ENCODE results near the gene ARL5B. TPM values are rescaled to one million over a fixed set of nuclear protein-coding genes. Genes with fewer than 3 reads are reported as not detected.
"Not testable (repeated sequence)": the region's sequence is repeated elsewhere in the genome, so short reads cannot be mapped to it uniquely, and the experiment has no call there.

ARL5B gene
- total and polyA plus RNA-seq, 5 experiments from 2014 or later, result 0.72 to 12.9 (median 1.9) TPM

GRCh38 chr10:18637400-18637799, 21.8 kb upstream of the ARL5B start:
- POLR2A ChIA-PET, result interaction anchor here (0.7 kb wide), 1 partner anchor 26 kb away, joined by 3 read pairs; no protein-coding TSS in a partner anchor
- H3K36me3 Mint-ChIP-seq, result peaks cover 0 to 56% (median 4%) of the 10 kb centered on the region in 3 donors
- H3K4me3 Mint-ChIP-seq, DNase-seq, H3K9me3 Mint-ChIP-seq, H3K27me3 Mint-ChIP-seq, ATAC-seq, H3K27ac Mint-ChIP-seq, H3K4me1 Mint-ChIP-seq: not testable (repeated sequence)

- H3K4me3 Mint-ChIP-seq, H3K27me3 Mint-ChIP-seq, ATAC-seq, DNase-seq, H3K9me3 Mint-ChIP-seq, POLR2A ChIA-PET: not testable (repeated sequence)
- H3K4me1 Mint-ChIP-seq, result peaks cover 0 to 13% (median 4%) of the 10 kb centered on the region in 4 donors
- peaks cover 0 to 62% (median 4%) of the 10 kb centered on the region in 3 donors for H3K36me3 Mint-ChIP-seq
- H3K27ac Mint-ChIP-seq, result peak overlapping the region in 2 of 10 donors; percentile 14 to 15
These were observed 19.5 kb upstream of the ARL5B start for GRCh38 chr10:18639719-18640118.

- Mint-ChIP-seq H3K4me1 (peaks cover 13 to 49% (median 43%) of the 10 kb centered on the region in 4 donors), H3K27me3 (peaks cover 0 to 2% (median 0%) of the 10 kb centered on the region in 5 donors), H3K4me3 (no peak overlapping the region), H3K9me3 (no peaks in the 10 kb centered on the region), H3K36me3 (peaks cover 0 to 33% (median 10%) of the 10 kb centered on the region in 3 donors), H3K27ac (no peak overlapping the region)
- ATAC-seq (no peak), DNase-seq (no peak)
- POLR2A ChIA-PET, result no interaction called here
These were observed 12.1 kb upstream of the ARL5B start for GRCh38 chr10:18647151-18647550.

GRCh38 chr10:18647945-18648344, 11.3 kb upstream of the ARL5B start:
- no peak for ATAC-seq
- Mint-ChIP-seq H3K4me3 (no peak overlapping the region), H3K4me1 (peaks cover 13 to 54% (median 47%) of the 10 kb centered on the region in 4 donors)

GRCh38 chr10:18649364-18649959, 9.8 kb upstream of the ARL5B start:
- Mint-ChIP-seq H3K27me3 (peaks cover 0 to 2% (median 0%) of the 10 kb centered on the region in 5 donors), H3K36me3 (peaks cover 0 to 33% (median 15%) of the 10 kb centered on the region in 3 donors), H3K9me3 (no peaks in the 10 kb centered on the region), H3K4me3 (peak overlapping the region; percentile 6 to 99 (median 96)), H3K4me1 (peaks cover 9 to 47% (median 41%) of the 10 kb centered on the region in 4 donors), H3K27ac (peak overlapping the region in 7 of 10 donors; percentile 6 to 96 (median 33))
- DNase-seq, result no peak
- POLR2A ChIA-PET, result no interaction called here
- no peak for ATAC-seq

More at GRCh38 chr10:18647945-18648344, 11.3 kb upstream of the ARL5B start:
- POLR2A ChIA-PET, result no interaction called here
- Mint-ChIP-seq H3K27me3 (peaks cover 0 to 2% (median 0%) of the 10 kb centered on the region in 5 donors), H3K9me3 (no peaks in the 10 kb centered on the region), H3K36me3 (peaks cover 0 to 32% (median 10%) of the 10 kb centered on the region in 3 donors), H3K27ac (peak overlapping the region in 1 of 10 donors; percentile 1)
- DNase-seq, result no peak

GRCh38 chr10:18650404-18650997, 8.7 kb upstream of the ARL5B start:
- peaks cover 9 to 47% (median 41%) of the 10 kb centered on the region in 4 donors for H3K4me1 Mint-ChIP-seq
- H3K9me3 Mint-ChIP-seq, result no peaks in the 10 kb centered on the region
- ATAC-seq (no peak), DNase-seq (peak in 1 of 10 donors; percentile 11)
- H3K4me3 Mint-ChIP-seq, result peak overlapping the region; percentile 95 to 99 (median 97)
- H3K36me3 Mint-ChIP-seq, result peaks cover 0 to 36% (median 12%) of the 10 kb centered on the region in 3 donors
- H3K27me3 Mint-ChIP-seq, result peaks cover 0 to 2% (median 0%) of the 10 kb centered on the region in 5 donors
- POLR2A ChIA-PET, result interaction anchor here (1.3 kb wide), 1 partner anchor 9 kb away, joined by 3 read pairs; the partner anchor contains the start of gene ARL5B
- peak overlapping the region; percentile 94 to 99 (median 96) for H3K27ac Mint-ChIP-seq

GRCh38 chr10:18651324-18652007, 7.8 kb upstream of the ARL5B start, which contains the start of gene NSUN6:
Gene NSUN6, minus strand, starts transcription at chr10:18651587. Its CDS starts 384 bp downstream, at chr10:18651203.
- Mint-ChIP-seq H3K36me3 (peaks cover 0 to 31% (median 13%) of the 10 kb centered on the region in 3 donors), H3K4me1 (peaks cover 9 to 48% (median 44%) of the 10 kb centered on the region in 4 donors), H3K9me3 (no peaks in the 10 kb centered on the region), H3K27me3 (peaks cover 0 to 2% (median 0%) of the 10 kb centered on the region in 5 donors), H3K4me3 (peak within 1 kb of the TSS; percentile 95 to 99 (median 97)), H3K27ac (peak within 1 kb of the TSS; percentile 94 to 99 (median 96))
- POLR2A ChIA-PET, result interaction anchor here (1.0 to 1.3 kb wide), 2 partner anchors 8 to 24 kb away, joined by 3 to 4 read pairs; partner anchors contain the start of gene ARL5B
- DNase-seq (peak; percentile 84 to 96 (median 94)), ATAC-seq (peak; percentile 96 to 97)

- Mint-ChIP-seq H3K4me1 (peaks cover 9 to 51% (median 44%) of the 10 kb centered on the region in 4 donors), H3K9me3 (no peaks in the 10 kb centered on the region), H3K27me3 (peaks cover 0 to 2% (median 0%) of the 10 kb centered on the region in 5 donors), H3K27ac (peak overlapping the region in 9 of 10 donors; percentile 9 to 99 (median 96)), H3K36me3 (peaks cover 0 to 25% (median 11%) of the 10 kb centered on the region in 3 donors), H3K4me3 (peak overlapping the region in 2 of 10 donors; percentile 96)
- DNase-seq (no peak), ATAC-seq (no peak)
- POLR2A ChIA-PET, result interaction anchor here (0.7 kb wide), 1 partner anchor 1010 kb away, joined by 5 read pairs; no protein-coding TSS in a partner anchor
These were observed 6.1 kb upstream of the ARL5B start for GRCh38 chr10:18653112-18653511.

- ATAC-seq (no peak), DNase-seq (no peak)
- POLR2A ChIA-PET, result no interaction called here
- H3K36me3 Mint-ChIP-seq, result peaks cover 0 to 21% (median 7%) of the 10 kb centered on the region in 3 donors
- H3K27me3 Mint-ChIP-seq, result no peaks in the 10 kb centered on the region
- H3K4me1 Mint-ChIP-seq, result peaks cover 12 to 46% (median 37%) of the 10 kb centered on the region in 4 donors
- no peaks in the 10 kb centered on the region for H3K9me3 Mint-ChIP-seq
- H3K27ac Mint-ChIP-seq, result peak overlapping the region in 3 of 10 donors; percentile 12 to 74 (median 66)
- peak overlapping the region in 1 of 10 donors; percentile 19 for H3K4me3 Mint-ChIP-seq
These were observed 2.5 kb upstream of the ARL5B start for GRCh38 chr10:18656724-18657123.

- Mint-ChIP-seq H3K27ac (peak overlapping the region; percentile 95 to 99 (median 99)), H3K9me3 (no peaks in the 10 kb centered on the region), H3K4me1 (peaks cover 14 to 57% (median 40%) of the 10 kb centered on the region in 4 donors), H3K27me3 (no peaks in the 10 kb centered on the region), H3K36me3 (peaks cover 0 to 19% (median 6%) of the 10 kb centered on the region in 3 donors), H3K4me3 (peak overlapping the region; percentile 98 to 100 (median 99))
- POLR2A ChIA-PET, result interaction anchor here (0.6 to 1.7 kb wide), 8 partner anchors 8 to 1015 kb away, joined by 3 to 12 read pairs (median 4); partner anchors contain the start of gene NSUN6
- DNase-seq (peak in 2 of 10 donors; percentile 15 to 16), ATAC-seq (peak in 1 of 2 donors; percentile 47)
These were observed 733 bp upstream of the ARL5B start for GRCh38 chr10:18658271-18659124.

GRCh38 chr10:18659819-18660535, 746 bp downstream of the ARL5B start:
- DNase-seq (peak in 2 of 10 donors; percentile 8 to 10), ATAC-seq (peak; percentile 10 to 11)
- peaks cover 20 to 70% (median 50%) of the 10 kb centered on the region in 4 donors for H3K4me1 Mint-ChIP-seq
- H3K9me3 Mint-ChIP-seq, result no peaks in the 10 kb centered on the region
- POLR2A ChIA-PET, result interaction anchor here (1.0 to 1.7 kb wide), 3 partner anchors 26 to 37 kb away, joined by 3 to 12 read pairs (median 4); no protein-coding TSS in a partner anchor
- peak overlapping the region; percentile 94 to 99 (median 98) for H3K27ac Mint-ChIP-seq
- H3K27me3 Mint-ChIP-seq, result no peaks in the 10 kb centered on the region
- peaks cover 0 to 12% (median 4%) of the 10 kb centered on the region in 3 donors for H3K36me3 Mint-ChIP-seq
- peak overlapping the region; percentile 98 to 100 (median 99) for H3K4me3 Mint-ChIP-seq

All from naive thymus-derived CD8-positive, alpha-beta T cell (primary cell).